ENCODE data around the gene VDAC1. TPM values are rescaled to one million over a fixed set of nuclear protein-coding genes. Genes with fewer than 3 reads are reported as not detected.

The VDAC1 gene
- total and polyA plus RNA-seq, 2 of the 8 experiments (the other 6 are each of a cell fraction or from before 2014, with no cell fraction given) = 111 to 301 TPM

DNA sequence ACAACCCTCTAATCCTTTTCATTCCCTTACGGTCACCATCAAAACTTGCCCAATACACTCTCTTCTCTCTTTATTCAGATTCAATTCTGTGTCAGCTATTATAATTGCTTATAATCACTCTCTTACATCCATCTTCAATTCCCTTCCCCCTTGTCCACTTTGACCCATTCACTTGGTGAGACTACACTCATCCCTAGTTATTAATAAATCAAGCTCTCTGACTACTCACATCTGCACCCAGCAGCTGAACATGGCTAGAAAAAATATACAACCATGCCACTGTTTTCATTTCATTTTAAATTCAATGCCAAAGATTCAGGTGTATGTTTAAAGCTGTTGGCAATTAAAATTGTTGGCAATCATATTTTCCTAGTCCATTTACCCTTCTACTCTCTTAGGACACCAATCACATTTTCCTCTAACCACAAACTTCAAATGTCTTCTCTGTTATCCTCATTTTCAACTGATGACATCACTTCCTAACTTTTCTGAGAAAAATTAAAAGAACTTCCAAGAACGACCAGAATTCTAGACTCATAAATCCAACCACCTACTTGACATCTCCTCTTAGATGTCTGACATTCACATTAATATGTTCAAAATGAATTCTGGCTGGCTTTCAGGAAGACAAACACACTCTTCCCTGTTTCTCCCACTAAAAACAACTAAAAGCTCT is 41.8 kb downstream of the VDAC1 start (continued):
- TF ChIP-seq, protein P1, sequence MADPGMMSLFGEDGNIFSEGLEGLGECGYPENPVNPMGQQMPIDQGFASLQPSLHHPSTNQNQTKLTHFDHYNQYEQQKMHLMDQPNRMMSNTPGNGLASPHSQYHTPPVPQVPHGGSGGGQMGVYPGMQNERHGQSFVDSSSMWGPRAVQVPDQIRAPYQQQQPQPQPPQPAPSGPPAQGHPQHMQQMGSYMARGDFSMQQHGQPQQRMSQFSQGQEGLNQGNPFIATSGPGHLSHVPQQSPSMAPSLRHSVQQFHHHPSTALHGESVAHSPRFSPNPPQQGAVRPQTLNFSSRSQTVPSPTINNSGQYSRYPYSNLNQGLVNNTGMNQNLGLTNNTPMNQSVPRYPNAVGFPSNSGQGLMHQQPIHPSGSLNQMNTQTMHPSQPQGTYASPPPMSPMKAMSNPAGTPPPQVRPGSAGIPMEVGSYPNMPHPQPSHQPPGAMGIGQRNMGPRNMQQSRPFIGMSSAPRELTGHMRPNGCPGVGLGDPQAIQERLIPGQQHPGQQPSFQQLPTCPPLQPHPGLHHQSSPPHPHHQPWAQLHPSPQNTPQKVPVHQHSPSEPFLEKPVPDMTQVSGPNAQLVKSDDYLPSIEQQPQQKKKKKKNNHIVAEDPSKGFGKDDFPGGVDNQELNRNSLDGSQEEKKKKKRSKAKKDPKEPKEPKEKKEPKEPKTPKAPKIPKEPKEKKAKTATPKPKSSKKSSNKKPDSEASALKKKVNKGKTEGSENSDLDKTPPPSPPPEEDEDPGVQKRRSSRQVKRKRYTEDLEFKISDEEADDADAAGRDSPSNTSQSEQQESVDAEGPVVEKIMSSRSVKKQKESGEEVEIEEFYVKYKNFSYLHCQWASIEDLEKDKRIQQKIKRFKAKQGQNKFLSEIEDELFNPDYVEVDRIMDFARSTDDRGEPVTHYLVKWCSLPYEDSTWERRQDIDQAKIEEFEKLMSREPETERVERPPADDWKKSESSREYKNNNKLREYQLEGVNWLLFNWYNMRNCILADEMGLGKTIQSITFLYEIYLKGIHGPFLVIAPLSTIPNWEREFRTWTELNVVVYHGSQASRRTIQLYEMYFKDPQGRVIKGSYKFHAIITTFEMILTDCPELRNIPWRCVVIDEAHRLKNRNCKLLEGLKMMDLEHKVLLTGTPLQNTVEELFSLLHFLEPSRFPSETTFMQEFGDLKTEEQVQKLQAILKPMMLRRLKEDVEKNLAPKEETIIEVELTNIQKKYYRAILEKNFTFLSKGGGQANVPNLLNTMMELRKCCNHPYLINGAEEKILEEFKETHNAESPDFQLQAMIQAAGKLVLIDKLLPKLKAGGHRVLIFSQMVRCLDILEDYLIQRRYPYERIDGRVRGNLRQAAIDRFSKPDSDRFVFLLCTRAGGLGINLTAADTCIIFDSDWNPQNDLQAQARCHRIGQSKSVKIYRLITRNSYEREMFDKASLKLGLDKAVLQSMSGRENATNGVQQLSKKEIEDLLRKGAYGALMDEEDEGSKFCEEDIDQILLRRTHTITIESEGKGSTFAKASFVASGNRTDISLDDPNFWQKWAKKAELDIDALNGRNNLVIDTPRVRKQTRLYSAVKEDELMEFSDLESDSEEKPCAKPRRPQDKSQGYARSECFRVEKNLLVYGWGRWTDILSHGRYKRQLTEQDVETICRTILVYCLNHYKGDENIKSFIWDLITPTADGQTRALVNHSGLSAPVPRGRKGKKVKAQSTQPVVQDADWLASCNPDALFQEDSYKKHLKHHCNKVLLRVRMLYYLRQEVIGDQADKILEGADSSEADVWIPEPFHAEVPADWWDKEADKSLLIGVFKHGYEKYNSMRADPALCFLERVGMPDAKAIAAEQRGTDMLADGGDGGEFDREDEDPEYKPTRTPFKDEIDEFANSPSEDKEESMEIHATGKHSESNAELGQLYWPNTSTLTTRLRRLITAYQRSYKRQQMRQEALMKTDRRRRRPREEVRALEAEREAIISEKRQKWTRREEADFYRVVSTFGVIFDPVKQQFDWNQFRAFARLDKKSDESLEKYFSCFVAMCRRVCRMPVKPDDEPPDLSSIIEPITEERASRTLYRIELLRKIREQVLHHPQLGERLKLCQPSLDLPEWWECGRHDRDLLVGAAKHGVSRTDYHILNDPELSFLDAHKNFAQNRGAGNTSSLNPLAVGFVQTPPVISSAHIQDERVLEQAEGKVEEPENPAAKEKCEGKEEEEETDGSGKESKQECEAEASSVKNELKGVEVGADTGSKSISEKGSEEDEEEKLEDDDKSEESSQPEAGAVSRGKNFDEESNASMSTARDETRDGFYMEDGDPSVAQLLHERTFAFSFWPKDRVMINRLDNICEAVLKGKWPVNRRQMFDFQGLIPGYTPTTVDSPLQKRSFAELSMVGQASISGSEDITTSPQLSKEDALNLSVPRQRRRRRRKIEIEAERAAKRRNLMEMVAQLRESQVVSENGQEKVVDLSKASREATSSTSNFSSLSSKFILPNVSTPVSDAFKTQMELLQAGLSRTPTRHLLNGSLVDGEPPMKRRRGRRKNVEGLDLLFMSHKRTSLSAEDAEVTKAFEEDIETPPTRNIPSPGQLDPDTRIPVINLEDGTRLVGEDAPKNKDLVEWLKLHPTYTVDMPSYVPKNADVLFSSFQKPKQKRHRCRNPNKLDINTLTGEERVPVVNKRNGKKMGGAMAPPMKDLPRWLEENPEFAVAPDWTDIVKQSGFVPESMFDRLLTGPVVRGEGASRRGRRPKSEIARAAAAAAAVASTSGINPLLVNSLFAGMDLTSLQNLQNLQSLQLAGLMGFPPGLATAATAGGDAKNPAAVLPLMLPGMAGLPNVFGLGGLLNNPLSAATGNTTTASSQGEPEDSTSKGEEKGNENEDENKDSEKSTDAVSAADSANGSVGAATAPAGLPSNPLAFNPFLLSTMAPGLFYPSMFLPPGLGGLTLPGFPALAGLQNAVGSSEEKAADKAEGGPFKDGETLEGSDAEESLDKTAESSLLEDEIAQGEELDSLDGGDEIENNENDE (IDR thresholded peaks at IDR 0.05; ENCODE audit: insufficient replicate concordance, low read length) = no peak
- TF ChIP-seq TAF1 (IDR thresholded peaks at IDR 0.05; ENCODE audit: low read depth, low read length) (no peak), MAFK (IDR thresholded peaks at IDR 0.05; ENCODE audit: low read depth, low read length) (no peak), EGR1 (IDR thresholded peaks at IDR 0.05; ENCODE audit: borderline replicate concordance, low read depth, low read length) (no peak), SIRT6 (IDR thresholded peaks at IDR 0.05; ENCODE audit: low read length) (no peak), KDM1A (IDR thresholded peaks at IDR 0.05; ENCODE audit: borderline replicate concordance, low read length) (no peak)
- TF ChIP-seq, protein P2, sequence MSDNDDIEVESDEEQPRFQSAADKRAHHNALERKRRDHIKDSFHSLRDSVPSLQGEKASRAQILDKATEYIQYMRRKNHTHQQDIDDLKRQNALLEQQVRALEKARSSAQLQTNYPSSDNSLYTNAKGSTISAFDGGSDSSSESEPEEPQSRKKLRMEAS (IDR thresholded peaks at IDR 0.05) = no peak

All from H1 (cell line).